Kidney capillary endothelial cell (primary cell): ENCODE results near the gene TSC22D3.
"Not testable (repeated sequence)": the region's sequence is repeated elsewhere in the genome, so short reads cannot be mapped to it uniquely, and the experiment has no call there.

Experiments
- DNase-seq: peaks from one replicate; pipeline ENCODE4 v3.0.0-alpha.2; 2018; ENCODE audit warnings: low spot score

Gene TSC22D3

GRCh38 chrX:107712231-107713202 lies 63.1 kb downstream of the TSC22D3 start:
- DNase-seq = no peak

GRCh38 chrX:107711521-107712181 lies 63.9 kb downstream of the TSC22D3 start:
- DNase-seq = no peak

- peak; percentile 58 for DNase-seq
Measured at GRCh38 chrX:107710617-107711391, 64.8 kb downstream of the TSC22D3 start.

GRCh38 chrX:107709266-107709806 lies 66.3 kb downstream of the TSC22D3 start:
- no peak for DNase-seq

- no peak for DNase-seq
Measured at GRCh38 chrX:107708762-107709161, 66.8 kb downstream of the TSC22D3 start.

GRCh38 chrX:107707866-107708265 lies 67.7 kb downstream of the TSC22D3 start:
- no peak for DNase-seq

- no peak for DNase-seq
Measured at GRCh38 chrX:107706309-107706708, 69.3 kb downstream of the TSC22D3 start.

- no peak for DNase-seq
Measured at GRCh38 chrX:107704587-107704986, 71.0 kb downstream of the TSC22D3 start.

- no peak for DNase-seq
Measured at GRCh38 chrX:107704181-107704580, 71.4 kb downstream of the TSC22D3 start.

- DNase-seq = no peak
Measured at GRCh38 chrX:107701493-107702121, 74.0 kb downstream of the TSC22D3 start.

- DNase-seq = no peak
Measured at GRCh38 chrX:107700790-107701189, 74.8 kb downstream of the TSC22D3 start.

GRCh38 chrX:107700317-107700774 lies 75.2 kb downstream of the TSC22D3 start:
- DNase-seq = no peak

- DNase-seq = no peak
Measured at GRCh38 chrX:107699616-107700015, 76.0 kb downstream of the TSC22D3 start.

- DNase-seq = no peak
Measured at GRCh38 chrX:107691024-107691448, 84.6 kb downstream of the TSC22D3 start.

GRCh38 chrX:107687445-107687844 lies 88.1 kb downstream of the TSC22D3 start:
- DNase-seq = no peak

- no peak for DNase-seq
Measured at GRCh38 chrX:107686792-107687191, 88.8 kb downstream of the TSC22D3 start.

- DNase-seq = no peak
Measured at GRCh38 chrX:107686026-107686425, 89.6 kb downstream of the TSC22D3 start.

- not testable (repeated sequence) for DNase-seq
Measured at GRCh38 chrX:107685586-107685985, 90.0 kb downstream of the TSC22D3 start.

GRCh38 chrX:107684956-107685385 lies 90.6 kb downstream of the TSC22D3 start:
- DNase-seq = peak; percentile 18

- DNase-seq = no peak
Measured at GRCh38 chrX:107683931-107684330, 91.7 kb downstream of the TSC22D3 start.

GRCh38 chrX:107683124-107683895 lies 92.3 kb downstream of the TSC22D3 start:
- DNase-seq = no peak
